Measurements from ENCODE around the gene STK33. TPM values are rescaled to one million over a fixed set of nuclear protein-coding genes. Genes with fewer than 3 reads are reported as not detected.

Gene STK33
- total RNA-seq, 1 experiment from 2014 or later = 5.8 TPM

DNA sequence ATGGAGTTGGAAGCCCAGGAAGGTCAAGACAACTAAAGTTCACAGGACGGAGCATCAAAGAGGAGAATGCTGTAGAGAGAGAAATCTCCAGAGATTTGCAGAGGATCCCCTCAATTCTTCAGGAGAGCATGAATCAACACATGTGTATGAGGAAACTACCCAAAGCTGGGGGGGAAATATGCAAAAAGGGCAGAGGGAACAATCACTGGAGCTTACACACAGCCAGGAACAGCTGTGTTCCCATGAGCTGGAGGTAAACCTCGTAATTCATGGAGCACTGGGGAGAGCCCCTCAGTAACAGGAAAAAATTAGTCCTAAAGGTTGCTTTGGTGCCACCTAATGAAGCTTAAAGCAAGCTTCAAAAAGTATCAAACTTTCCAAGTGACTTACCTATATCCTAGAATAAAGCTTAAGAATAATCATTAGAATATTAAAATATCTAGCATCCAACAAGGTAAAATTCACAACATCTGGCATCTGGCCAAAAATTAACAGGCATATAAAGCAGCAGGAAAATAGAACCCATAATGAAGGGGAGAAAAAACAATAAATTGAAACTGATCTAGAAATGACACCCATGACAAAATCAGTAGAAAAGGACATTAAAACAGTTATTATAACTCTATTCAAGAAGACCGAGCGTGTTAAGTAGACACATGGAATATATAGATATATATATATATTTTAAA, 134.2 kb downstream of the STK33 start:
- POLR2A ChIA-PET (ENCODE audit: unreplicated experiment) = interaction anchor here (0.6 kb wide), 1 partner anchor 32 kb away, joined by 3 read pairs; no protein-coding TSS in a partner anchor
- Histone ChIP-seq H3K36me3 (ENCODE audit: low read depth) (no peaks in the 10 kb centered on the region), H4K20me1 (ENCODE audit: insufficient read depth) (no peaks in the 10 kb centered on the region), H3F3A (ENCODE audit: insufficient read depth, low read depth) (no peaks in the 10 kb centered on the region), H3K27me3 (ENCODE audit: insufficient read depth, low read depth) (no peaks in the 10 kb centered on the region), H3K4me2 (no peak overlapping the region), H3K9me3 (ENCODE audit: insufficient read depth, low read depth) (no peaks in the 10 kb centered on the region), H3K4me1 (replicated peaks; ENCODE audit: insufficient read depth) (no peaks in the 10 kb centered on the region), H3K27ac (no peak overlapping the region), H2AFZ (no peak overlapping the region), H3K79me2 (ENCODE audit: low read depth) (no peaks in the 10 kb centered on the region), H3K4me3 (no peak overlapping the region), H3K9me2 (ENCODE audit: insufficient read depth) (no peaks in the 10 kb centered on the region)
- intact Hi-C loops (cut with micrococcal nuclease; ENCODE audit: unreplicated experiment) = no loop called here
- TF ChIP-seq, protein P1, sequence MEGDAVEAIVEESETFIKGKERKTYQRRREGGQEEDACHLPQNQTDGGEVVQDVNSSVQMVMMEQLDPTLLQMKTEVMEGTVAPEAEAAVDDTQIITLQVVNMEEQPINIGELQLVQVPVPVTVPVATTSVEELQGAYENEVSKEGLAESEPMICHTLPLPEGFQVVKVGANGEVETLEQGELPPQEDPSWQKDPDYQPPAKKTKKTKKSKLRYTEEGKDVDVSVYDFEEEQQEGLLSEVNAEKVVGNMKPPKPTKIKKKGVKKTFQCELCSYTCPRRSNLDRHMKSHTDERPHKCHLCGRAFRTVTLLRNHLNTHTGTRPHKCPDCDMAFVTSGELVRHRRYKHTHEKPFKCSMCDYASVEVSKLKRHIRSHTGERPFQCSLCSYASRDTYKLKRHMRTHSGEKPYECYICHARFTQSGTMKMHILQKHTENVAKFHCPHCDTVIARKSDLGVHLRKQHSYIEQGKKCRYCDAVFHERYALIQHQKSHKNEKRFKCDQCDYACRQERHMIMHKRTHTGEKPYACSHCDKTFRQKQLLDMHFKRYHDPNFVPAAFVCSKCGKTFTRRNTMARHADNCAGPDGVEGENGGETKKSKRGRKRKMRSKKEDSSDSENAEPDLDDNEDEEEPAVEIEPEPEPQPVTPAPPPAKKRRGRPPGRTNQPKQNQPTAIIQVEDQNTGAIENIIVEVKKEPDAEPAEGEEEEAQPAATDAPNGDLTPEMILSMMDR (conservative IDR thresholded peaks at IDR 0.05) = no peak
- no peak for TF ChIP-seq EZH2 (IDR thresholded peaks at IDR 0.05; ENCODE audit: low read depth)
- BruUV-seq (replicated peaks) = no TSS peak
- CTCF ChIA-PET = no interaction called here
- DNase-seq = no peak

DNA sequence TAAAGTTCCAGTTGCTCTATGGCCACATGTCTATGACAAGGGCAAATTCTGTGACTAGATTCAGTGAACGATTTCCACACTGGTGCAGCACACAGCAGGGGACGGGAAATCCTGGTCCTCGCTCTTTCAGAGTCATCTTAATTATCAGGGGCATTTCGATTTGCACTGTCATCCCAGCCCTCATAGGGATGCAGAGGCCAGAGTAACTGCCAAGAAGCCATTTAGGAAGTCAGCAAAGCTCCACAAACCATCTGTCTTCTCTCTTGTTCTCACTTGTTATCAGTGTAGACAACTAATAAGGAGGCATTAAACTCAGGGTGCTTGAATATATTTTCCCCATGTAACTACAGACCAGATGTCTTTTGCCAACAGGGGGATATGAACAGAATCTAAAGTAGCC, 151.7 kb downstream of the STK33 start:
- no peaks in the 10 kb centered on the region for H3F3A ChIP-seq (ENCODE audit: insufficient read depth, low read depth)
- no TSS peak for BruUV-seq (replicated peaks)
- H2AFZ ChIP-seq = no peak overlapping the region
- no peaks in the 10 kb centered on the region for H4K20me1 ChIP-seq (ENCODE audit: insufficient read depth)
- H3K27ac ChIP-seq = no peak overlapping the region
- H3K27me3 ChIP-seq (ENCODE audit: insufficient read depth, low read depth) = no peaks in the 10 kb centered on the region
- no peaks in the 10 kb centered on the region for H3K9me2 ChIP-seq (ENCODE audit: insufficient read depth)
- H3K4me2 ChIP-seq = no peak overlapping the region
- H3K4me3 ChIP-seq = no peak overlapping the region
- no peaks in the 10 kb centered on the region for H3K4me1 ChIP-seq (replicated peaks; ENCODE audit: insufficient read depth)
- POLR2A ChIA-PET (ENCODE audit: unreplicated experiment) = no interaction called here
- TF ChIP-seq EZH2 (IDR thresholded peaks at IDR 0.05; ENCODE audit: low read depth) = no peak
- TF ChIP-seq, protein P1 (conservative IDR thresholded peaks at IDR 0.05) = no peak
- no peaks in the 10 kb centered on the region for H3K79me2 ChIP-seq (ENCODE audit: low read depth)
- CTCF ChIA-PET = no interaction called here
- H3K9me3 ChIP-seq (ENCODE audit: insufficient read depth, low read depth) = no peaks in the 10 kb centered on the region
- no peak for DNase-seq
- no peaks in the 10 kb centered on the region for H3K36me3 ChIP-seq (ENCODE audit: low read depth)
- intact Hi-C loops (cut with micrococcal nuclease; ENCODE audit: unreplicated experiment) = no loop called here

DNA sequence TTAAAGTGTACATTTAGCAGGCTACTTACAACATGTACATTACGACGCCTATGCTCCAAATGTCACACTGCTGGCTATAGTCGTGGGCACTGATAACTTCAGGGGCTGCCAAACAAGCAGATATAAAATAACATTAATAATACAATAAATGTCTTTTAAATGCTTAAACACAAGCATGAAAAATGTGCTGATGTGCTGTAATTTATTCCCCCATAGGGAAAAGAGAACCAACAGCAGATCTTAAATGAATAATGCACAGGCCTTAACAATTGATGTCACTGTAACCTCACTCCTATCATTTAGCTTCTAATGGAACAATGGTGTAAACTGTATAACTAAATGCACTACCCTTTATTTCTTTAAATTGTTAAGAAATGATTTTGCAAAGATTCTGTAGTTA, 153.4 kb downstream of the STK33 start:
- H3K4me1 ChIP-seq (replicated peaks; ENCODE audit: insufficient read depth) = no peaks in the 10 kb centered on the region
- H3K27ac ChIP-seq = no peak overlapping the region
- ChIA-PET POLR2A (ENCODE audit: unreplicated experiment) (no interaction called here), CTCF (no interaction called here)
- H3K27me3 ChIP-seq (ENCODE audit: insufficient read depth, low read depth) = no peaks in the 10 kb centered on the region
- H3K79me2 ChIP-seq (ENCODE audit: low read depth) = no peaks in the 10 kb centered on the region
- no peaks in the 10 kb centered on the region for H3K9me3 ChIP-seq (ENCODE audit: insufficient read depth, low read depth)
- H3K4me2 ChIP-seq = no peak overlapping the region
- DNase-seq = no peak
- intact Hi-C loops (cut with micrococcal nuclease; ENCODE audit: unreplicated experiment) = no loop called here
- no peak for TF ChIP-seq EZH2 (IDR thresholded peaks at IDR 0.05; ENCODE audit: low read depth)
- TF ChIP-seq, protein P1 (conservative IDR thresholded peaks at IDR 0.05) = no peak
- no peaks in the 10 kb centered on the region for H4K20me1 ChIP-seq (ENCODE audit: insufficient read depth)
- no peak overlapping the region for H2AFZ ChIP-seq
- no TSS peak for BruUV-seq (replicated peaks)
- H3K9me2 ChIP-seq (ENCODE audit: insufficient read depth) = no peaks in the 10 kb centered on the region
- H3K36me3 ChIP-seq (ENCODE audit: low read depth) = no peaks in the 10 kb centered on the region
- H3K4me3 ChIP-seq = no peak overlapping the region
- H3F3A ChIP-seq (ENCODE audit: insufficient read depth, low read depth) = no peaks in the 10 kb centered on the region
